ENCODE data around the gene UBE2D2.

Gene UBE2D2

GRCh38 chr5:139636207-139636792, 75.2 kb downstream of the UBE2D2 start:
- DNase-seq (ENCODE audit: low spot score): no peak

GRCh38 chr5:139636975-139637408, 75.9 kb downstream of the UBE2D2 start:
- no peak for DNase-seq (ENCODE audit: low spot score)

- DNase-seq (ENCODE audit: low spot score): no peak
Measured at GRCh38 chr5:139637438-139638089, 76.4 kb downstream of the UBE2D2 start.

- no peak for DNase-seq (ENCODE audit: low spot score)
Measured at GRCh38 chr5:139638090-139638735, 77.1 kb downstream of the UBE2D2 start.

- DNase-seq (ENCODE audit: low spot score): no peak
Measured at GRCh38 chr5:139638736-139639618, 77.8 kb downstream of the UBE2D2 start.

- no peak for DNase-seq (ENCODE audit: low spot score)
Measured at GRCh38 chr5:139639619-139640380, 78.7 kb downstream of the UBE2D2 start.

- no peak for DNase-seq (ENCODE audit: low spot score)
Measured at GRCh38 chr5:139640421-139641115, 79.4 kb downstream of the UBE2D2 start.

- no peak for DNase-seq (ENCODE audit: low spot score)
Measured at GRCh38 chr5:139641116-139642080, 80.3 kb downstream of the UBE2D2 start.

GRCh38 chr5:139642213-139642612, 81.1 kb downstream of the UBE2D2 start:
- DNase-seq (ENCODE audit: low spot score): no peak

GRCh38 chr5:139642891-139643871, 82.0 kb downstream of the UBE2D2 start:
- DNase-seq (ENCODE audit: low spot score): no peak

- no peak for DNase-seq (ENCODE audit: low spot score)
Measured at GRCh38 chr5:139644001-139644456, 82.9 kb downstream of the UBE2D2 start.

GRCh38 chr5:139644646-139645429, 83.7 kb downstream of the UBE2D2 start:
- no peak for DNase-seq (ENCODE audit: low spot score)

GRCh38 chr5:139645430-139645871, 84.3 kb downstream of the UBE2D2 start:
- no peak for DNase-seq (ENCODE audit: low spot score)

- no peak for DNase-seq (ENCODE audit: low spot score)
Measured at GRCh38 chr5:139646111-139646510, 85.0 kb downstream of the UBE2D2 start.

GRCh38 chr5:139646912-139647505, 85.9 kb downstream of the UBE2D2 start:
- no peak for DNase-seq (ENCODE audit: low spot score)

GRCh38 chr5:139647506-139648204, 86.5 kb downstream of the UBE2D2 start:
- no peak for DNase-seq (ENCODE audit: low spot score)

Measured in kidney capillary endothelial cell (primary cell).